HCT116 (cell line): Measurements from ENCODE around the gene DZIP3. TPM values are rescaled to one million over a fixed set of nuclear protein-coding genes. Genes with fewer than 3 reads are reported as not detected.

Experiments used
- ATAC-seq: fragments of 200-7000 bp; cut with Tn5 transposase; 2 replicates; pipeline ENCODE4 v1.9.1; 2020; ENCODE audit warnings: mild to moderate bottlenecking, moderate library complexity
- BruUV-seq: library from RNA; stranded (reverse); fragments of 400-500 nt; replicated peaks from 2 replicates; lab custom pipeline; 2021; lab: Mats Ljungman, UMichigan
- CTCF ChIA-PET: fragments of 300-600 bp; sonication (Branson Sonifier 250); formaldehyde crosslinking; loops from one replicate; lab custom pipeline; 2021; ENCODE audit warnings: antibody characterized with exemption; lab: Charles Lee
- POLR2A ChIA-PET: fragments of 300-600, 350-600 bp; sonication (Branson Sonifier 250); formaldehyde crosslinking; loops from one replicate; lab custom pipeline; 2021; ENCODE audit warnings: antibody characterized with exemption; lab: Charles Lee
- RAD21 ChIA-PET, 2 experiments: fragments of 300-600 bp; sonication (Branson Sonifier 250); formaldehyde crosslinking; loops; one replicate each; lab custom pipeline; 2023; ENCODE audit warnings: low total read pairs in 2 of 2; ENCODE audit not compliant: uncharacterized antibody in 2 of 2, unreplicated experiment in 2 of 2, low non-redundant PET in 1 of 2; lab: Charles Lee
- DNase-seq: peaks from one replicate; pipeline ENCODE4 v3.0.0-alpha.2; 2010; ENCODE audit warnings: low read depth, low spot score
- H2AFZ ChIP-seq: fragments of 200-600 bp; shearing (Covaris generic), sonication (generic); 2 replicates; pipeline ENCODE4 v1.6.1; 2017; ENCODE audit warnings: low read depth, mixed run types, mixed read lengths, antibody characterized with exemption, low read length; ENCODE audit not compliant: poor library complexity, severe bottlenecking
- H3K27ac ChIP-seq: 2 replicates; pipeline ENCODE4 v1.5.1; 2012; ENCODE audit warnings: low read depth, low read length
- H3K27me3 ChIP-seq: fragments of 200-600 bp; sonication (generic); 2 replicates; pipeline ENCODE4 v1.6.1; 2016; ENCODE audit warnings: mixed run types, low read length, mixed read lengths; ENCODE audit not compliant: insufficient read depth
- H3K36me3 ChIP-seq, 2 experiments: fragments of 200-500 bp in 1 of 2; fragments of 200-600 bp in 1 of 2; sonication (Bioruptor generic) in 1 of 2; sonication (generic) in 1 of 2; 2 replicates each; pipeline versions ENCODE4 v1.5.1 to v1.6.1; 2014 to 2016; ENCODE audit warnings: low read length in 2 of 2, inconsistent platforms in 1 of 2, mixed read lengths in 1 of 2, mixed run types in 1 of 2; ENCODE audit not compliant: insufficient read depth in 2 of 2, control insufficient read depth in 1 of 2
- H3K4me1 ChIP-seq, 2 experiments: fragments of 200-600 bp in 1 of 2; sonication (generic) in 1 of 2; 2 replicates each; pipeline versions ENCODE4 v1.5.1 to v1.6.1; 2012 to 2017; ENCODE audit warnings: low read length in 2 of 2, inconsistent platforms in 1 of 2, mild to moderate bottlenecking in 1 of 2, mixed read lengths in 1 of 2, mixed run types in 1 of 2, moderate library complexity in 1 of 2; ENCODE audit not compliant: insufficient read depth in 2 of 2, control insufficient read depth in 1 of 2
- H3K4me2 ChIP-seq: fragments of 200-600 bp; sonication (generic); 2 replicates; pipeline ENCODE4 v1.6.1; 2017; ENCODE audit warnings: mixed run types, low read length, mixed read lengths
- H3K4me3 ChIP-seq, 2 experiments: fragments of 200-600 bp in 1 of 2; sonication (generic) in 1 of 2; replicated peaks in 1 of 2; 2 replicates each; pipeline ENCODE4 v1.5.1; 2011 to 2016; ENCODE audit warnings: low read length in 2 of 2, control low read depth in 1 of 2, low read depth in 1 of 2, mild to moderate bottlenecking in 1 of 2, mixed read lengths in 1 of 2, mixed run types in 1 of 2
- H3K79me2 ChIP-seq: fragments of 200-600 bp; sonication (generic); 2 replicates; pipeline ENCODE4 v1.6.1; 2017; ENCODE audit warnings: mild to moderate bottlenecking, mixed run types, low read length, moderate library complexity, mixed read lengths; ENCODE audit not compliant: insufficient read depth
- H3K9ac ChIP-seq: fragments of 200-600 bp; sonication (generic); 2 replicates; pipeline ENCODE4 v1.6.1; 2016; ENCODE audit warnings: low read length, mixed read lengths
- H3K9me2 ChIP-seq: fragments of 200-600 bp; sonication (generic), shearing (Covaris generic); 2 replicates; pipeline ENCODE4 v1.6.1; 2017; ENCODE audit warnings: mixed run types, mild to moderate bottlenecking, moderate library complexity; ENCODE audit not compliant: insufficient read depth
- H3K9me3 ChIP-seq, 2 experiments: fragments of 200-500 bp in 1 of 2; fragments of 200-600 bp in 1 of 2; sonication (Bioruptor generic) in 1 of 2; sonication (generic) in 1 of 2; 2 replicates each; pipeline ENCODE4 v1.6.1; 2014 to 2017; ENCODE audit warnings: low read length in 2 of 2, mixed read lengths in 2 of 2, inconsistent platforms in 1 of 2, low read depth in 1 of 2, mild to moderate bottlenecking in 1 of 2, mixed run types in 1 of 2, moderate library complexity in 1 of 2; ENCODE audit not compliant: control insufficient read depth in 1 of 2, insufficient read depth in 1 of 2
- H4K20me1 ChIP-seq: fragments of 200-600 bp; sonication (generic), shearing (Covaris generic); 2 replicates; pipeline ENCODE4 v1.6.1; 2017; ENCODE audit warnings: mixed run types, mild to moderate bottlenecking, moderate library complexity; ENCODE audit not compliant: insufficient read depth
- CBX3 ChIP-seq: IDR thresholded peaks from 2 replicates; pipeline ENCODE4 v1.6.1; 2012; ENCODE audit warnings: low read depth
- CEBPB ChIP-seq: IDR thresholded peaks from 2 replicates; pipeline ENCODE4 v1.6.1; 2012; ENCODE audit warnings: low read depth
- CTCF ChIP-seq, 3 experiments: fragments of 200-600 bp in 1 of 3; sonication (generic) in 1 of 3; IDR thresholded peaks in 2 of 3; conservative IDR thresholded peaks in 1 of 3; 2 replicates each; pipeline ENCODE4 v1.5.1; 2012 to 2017; ENCODE audit warnings: low read depth in 2 of 3, low read length in 2 of 3, antibody characterized with exemption in 1 of 3, borderline replicate concordance in 1 of 3, control low read depth in 1 of 3, mild to moderate bottlenecking in 1 of 3, mixed read lengths in 1 of 3, mixed run types in 1 of 3, moderate library complexity in 1 of 3; ENCODE audit not compliant: insufficient read depth in 1 of 3
- ELF1 ChIP-seq: IDR thresholded peaks from 2 replicates; pipeline ENCODE4 v1.6.1; 2012; ENCODE audit warnings: low read depth, borderline replicate concordance
- EZH2 ChIP-seq: fragments of 200-600 bp; sonication (generic); IDR thresholded peaks from 2 replicates; pipeline ENCODE4 v1.6.1; 2017; ENCODE audit warnings: antibody characterized with exemption, mixed run types
- EZH2phosphoT487 ChIP-seq: fragments of 200-600 bp; IDR thresholded peaks from 2 replicates; pipeline ENCODE4 v1.6.1; 2018; ENCODE audit warnings: antibody characterized with exemption, borderline replicate concordance
- FOSL1 ChIP-seq: IDR thresholded peaks from 2 replicates; pipeline ENCODE4 v1.6.1; 2012; ENCODE audit warnings: low read depth
- MAX ChIP-seq: IDR thresholded peaks from 2 replicates; pipeline ENCODE4 v1.6.1; 2012
- REST ChIP-seq: IDR thresholded peaks from 2 replicates; pipeline ENCODE4 v1.6.1; 2012; ENCODE audit warnings: low read depth
- SP1 ChIP-seq: IDR thresholded peaks from 2 replicates; pipeline ENCODE4 v1.6.1; 2012; ENCODE audit warnings: low read depth
- SRF ChIP-seq: IDR thresholded peaks from 2 replicates; pipeline ENCODE4 v1.6.1; 2012; ENCODE audit warnings: low read depth
- TCF7L2 ChIP-seq: IDR thresholded peaks from 2 replicates; pipeline ENCODE4 v1.7.0; 2011; ENCODE audit warnings: borderline replicate concordance, inconsistent platforms; ENCODE audit not compliant: insufficient read depth, insufficient read length; ENCODE audit errors: extremely low read depth
- ZBTB33 ChIP-seq: IDR thresholded peaks from 2 replicates; pipeline ENCODE4 v1.6.1; 2011; ENCODE audit warnings: mild to moderate bottlenecking, low read length, moderate library complexity; ENCODE audit not compliant: insufficient replicate concordance; ENCODE audit errors: extremely low read depth
- intact Hi-C: fragments of 100-400 bp; cut with micrococcal nuclease; formaldehyde crosslinking; loops from 2 replicates; pipeline ENCODE4 v1.10.0; 2022
- total RNA-seq: library from RNA; stranded (reverse); gene quantifications from one replicate; pipeline ENCODE4 v1.2.1, GENCODE V29; 2021; ENCODE audit not compliant: unreplicated experiment

The DZIP3 gene
- total RNA-seq, 1 experiment from 2014 or later, result 19.4 TPM

GRCh38 chr3:108629974-108630373 is 40.5 kb downstream of the DZIP3 start:
- H3K79me2 ChIP-seq, result no peaks in the 10 kb centered on the region
- intact Hi-C loops, result no loop called here
- POLR2A ChIA-PET, result no interaction called here

More at GRCh38 chr3:108629974-108630373, 40.5 kb downstream of the DZIP3 start:
- Histone ChIP-seq H3K27ac (no peak overlapping the region), H3K4me1 (no peaks in the 10 kb centered on the region), H3K4me2 (no peak overlapping the region), H3K9me3 (no peaks in the 10 kb centered on the region), H4K20me1 (no peaks in the 10 kb centered on the region), H3K36me3 (peaks cover 0 to 2% of the 10 kb centered on the region in 2 experiments; a peak in 1 of 4 replicates), H3K27me3 (no peaks in the 10 kb centered on the region), H3K9me2 (no peaks in the 10 kb centered on the region), H3K9ac (no peak overlapping the region), H2AFZ (no peak overlapping the region), H3K4me3 (no peak overlapping the region)
- no TSS peak for BruUV-seq
- TF ChIP-seq SP1 (no peak), ZBTB33 (no peak), FOSL1 (no peak), EZH2phosphoT487 (no peak), EZH2 (no peak), MAX (no peak), ELF1 (no peak), SRF (no peak), REST (no peak), CEBPB (no peak), CTCF (IDR thresholded peaks at IDR 0.05 in 2 of 3, conservative IDR thresholded peaks at IDR 0.05 in 1 of 3; ENCODE audit: borderline replicate concordance in 1 of 3, insufficient read depth in 1 of 3, low read depth in 2 of 3, low read length in 2 of 3) (no peak), TCF7L2 (no peak), CBX3 (no peak)
- ATAC-seq, result no peak
- RAD21 ChIA-PET, result no interaction called here
- no peak for DNase-seq
- CTCF ChIA-PET, result no interaction called here
